Fibroblast of skin of left quadriceps (primary cell): ENCODE results near the gene ZG16.
A peak's percentile ranks its signal among the peaks of the same experiment; 100 is the strongest.
"Not testable (repeated sequence)": the region's sequence is repeated elsewhere in the genome, so short reads cannot be mapped to it uniquely, and the experiment has no call there.

ENCODE experiments used
- DNase-seq, 2 experiments: peaks; one replicate each; pipeline ENCODE4 v3.0.0-alpha.2; 2013; ENCODE audit warnings: low read depth in 2 of 2

The ZG16 gene

GRCh38 chr16:29787155-29787554, 9.1 kb downstream of the ZG16 start:
- DNase-seq = not testable (repeated sequence)

GRCh38 chr16:29789775-29790182, 11.7 kb downstream of the ZG16 start:
- DNase-seq = no peak

GRCh38 chr16:29790183-29790948, 12.3 kb downstream of the ZG16 start, which contains the start of gene KIF22:
Gene KIF22 (plus strand): TSS chr16:29790751. CDS start chr16:29790760, 9 bp downstream.
- peak; percentile 98 for DNase-seq

- no peak for DNase-seq
These were observed 13.1 kb downstream of the ZG16 start for GRCh38 chr16:29790949-29791844.

- no peak for DNase-seq
These were observed 14.1 kb downstream of the ZG16 start for GRCh38 chr16:29791845-29792807.

- DNase-seq = not testable (repeated sequence)
These were observed 15.1 kb downstream of the ZG16 start for GRCh38 chr16:29793153-29793552.

- DNase-seq = no peak
These were observed 16.2 kb downstream of the ZG16 start for GRCh38 chr16:29794231-29794710.

GRCh38 chr16:29802416-29802935, 24.4 kb downstream of the ZG16 start:
- DNase-seq = no peak

GRCh38 chr16:29804020-29804419, 26.0 kb downstream of the ZG16 start:
- DNase-seq = no peak

GRCh38 chr16:29804455-29805231, 26.6 kb downstream of the ZG16 start:
- DNase-seq = no peak

- peak; percentile 95 for DNase-seq
These were observed 27.4 kb downstream of the ZG16 start for GRCh38 chr16:29805232-29806098.

GRCh38 chr16:29806099-29806579, 28.1 kb downstream of the ZG16 start, which contains the start of gene MAZ:
Gene MAZ (plus strand): TSS chr16:29806529. CDS start chr16:29806702, 173 bp downstream.
- no peak for DNase-seq

- DNase-seq = no peak
These were observed 28.8 kb downstream of the ZG16 start for GRCh38 chr16:29806641-29807425.

GRCh38 chr16:29807426-29808218, 29.6 kb downstream of the ZG16 start:
- DNase-seq = peak; percentile 81 to 86

- no peak for DNase-seq
These were observed 30.3 kb downstream of the ZG16 start for GRCh38 chr16:29808219-29808900.

- DNase-seq = no peak
These were observed 31.1 kb downstream of the ZG16 start for GRCh38 chr16:29809031-29809747.
